ENCODE measurements around the gene CPNE4.
"Not testable (repeated sequence)": the region's sequence is repeated elsewhere in the genome, so short reads cannot be mapped to it uniquely, and the experiment has no call there.

Gene CPNE4

GRCh38 chr3:131901686-131902085 lies 133.1 kb downstream of the CPNE4 start:
- no peak for DNase-seq (ENCODE audit: low spot score in 2 of 2)
- no peaks in the 10 kb centered on the region for H3K9me3 Mint-ChIP-seq
- H3K4me3 Mint-ChIP-seq, result no peak overlapping the region
- no peaks in the 10 kb centered on the region for H3K36me3 Mint-ChIP-seq
- no peaks in the 10 kb centered on the region for H3K4me1 Mint-ChIP-seq
- no peak for ATAC-seq (ENCODE audit: low read depth)
- H3K27me3 Mint-ChIP-seq, result no peaks in the 10 kb centered on the region
- no peak overlapping the region for H3K27ac Mint-ChIP-seq

GRCh38 chr3:131900891-131901290 lies 133.9 kb downstream of the CPNE4 start:
- ATAC-seq (ENCODE audit: low read depth) (no peak), DNase-seq (ENCODE audit: low spot score in 2 of 2) (no peak)
- Mint-ChIP-seq H3K4me1 (no peaks in the 10 kb centered on the region), H3K36me3 (no peaks in the 10 kb centered on the region), H3K27ac (no peak overlapping the region), H3K27me3 (no peaks in the 10 kb centered on the region), H3K9me3 (no peaks in the 10 kb centered on the region), H3K4me3 (no peak overlapping the region)

GRCh38 chr3:131899021-131899420 lies 135.8 kb downstream of the CPNE4 start:
- Mint-ChIP-seq H3K27ac (no peak overlapping the region), H3K4me1 (no peaks in the 10 kb centered on the region), H3K27me3 (no peaks in the 10 kb centered on the region), H3K9me3 (no peaks in the 10 kb centered on the region), H3K4me3 (no peak overlapping the region), H3K36me3 (no peaks in the 10 kb centered on the region)
- DNase-seq (ENCODE audit: low spot score in 2 of 2) (no peak), ATAC-seq (ENCODE audit: low read depth) (no peak)

- no peak overlapping the region for H3K4me3 Mint-ChIP-seq
- no peak for DNase-seq (ENCODE audit: low spot score in 2 of 2)
- H3K9me3 Mint-ChIP-seq, result no peaks in the 10 kb centered on the region
- H3K4me1 Mint-ChIP-seq, result no peaks in the 10 kb centered on the region
- ATAC-seq (ENCODE audit: low read depth), result no peak
- no peak overlapping the region for H3K27ac Mint-ChIP-seq
- H3K27me3 Mint-ChIP-seq, result no peaks in the 10 kb centered on the region
- H3K36me3 Mint-ChIP-seq, result no peaks in the 10 kb centered on the region
These were observed 136.5 kb downstream of the CPNE4 start for GRCh38 chr3:131898346-131898745.

GRCh38 chr3:131896285-131896684 lies 138.5 kb downstream of the CPNE4 start:
- Mint-ChIP-seq H3K27ac (no peak overlapping the region), H3K4me1 (no peaks in the 10 kb centered on the region)
- no peak for ATAC-seq (ENCODE audit: low read depth)

GRCh38 chr3:131895766-131896165 lies 139.0 kb downstream of the CPNE4 start:
- H3K9me3 Mint-ChIP-seq, result peaks cover 1% of the 10 kb centered on the region
- H3K36me3 Mint-ChIP-seq, result no peaks in the 10 kb centered on the region
- H3K4me3 Mint-ChIP-seq, result no peak overlapping the region
- peaks cover 1% of the 10 kb centered on the region for H3K27me3 Mint-ChIP-seq
- no peak for DNase-seq (ENCODE audit: low spot score in 2 of 2)
- no peaks in the 10 kb centered on the region for H3K4me1 Mint-ChIP-seq
- H3K27ac Mint-ChIP-seq, result no peak overlapping the region
- no peak for ATAC-seq (ENCODE audit: low read depth)

More at GRCh38 chr3:131896285-131896684, 138.5 kb downstream of the CPNE4 start:
- Mint-ChIP-seq H3K9me3 (peaks cover 1% of the 10 kb centered on the region), H3K4me3 (no peak overlapping the region), H3K36me3 (no peaks in the 10 kb centered on the region), H3K27me3 (peaks cover 1% of the 10 kb centered on the region)
- DNase-seq (ENCODE audit: low spot score in 2 of 2), result no peak

- H3K36me3 Mint-ChIP-seq, result no peaks in the 10 kb centered on the region
- ATAC-seq (ENCODE audit: low read depth) (no peak), DNase-seq (ENCODE audit: low spot score in 2 of 2) (no peak)
- H3K27me3 Mint-ChIP-seq, result peaks cover 1% of the 10 kb centered on the region
- no peak overlapping the region for H3K27ac Mint-ChIP-seq
- H3K4me1 Mint-ChIP-seq, result no peaks in the 10 kb centered on the region
- H3K9me3 Mint-ChIP-seq, result peaks cover 1% of the 10 kb centered on the region
- H3K4me3 Mint-ChIP-seq, result no peak overlapping the region
These were observed 142.5 kb downstream of the CPNE4 start for GRCh38 chr3:131892331-131892730.

GRCh38 chr3:131885871-131886270 lies 148.9 kb downstream of the CPNE4 start:
- not testable (repeated sequence) for DNase-seq (ENCODE audit: low spot score in 2 of 2); H3K4me3 Mint-ChIP-seq; H3K9me3 Mint-ChIP-seq; H3K27me3 Mint-ChIP-seq; H3K36me3 Mint-ChIP-seq; ATAC-seq (ENCODE audit: low read depth); H3K27ac Mint-ChIP-seq; H3K4me1 Mint-ChIP-seq

GRCh38 chr3:131883711-131884407 lies 151.0 kb downstream of the CPNE4 start:
- Mint-ChIP-seq H3K27me3 (no peaks in the 10 kb centered on the region), H3K4me1 (no peaks in the 10 kb centered on the region), H3K36me3 (no peaks in the 10 kb centered on the region), H3K27ac (no peak overlapping the region), H3K4me3 (no peak overlapping the region), H3K9me3 (peaks cover 1% of the 10 kb centered on the region)
- no peak for DNase-seq (ENCODE audit: low spot score in 2 of 2)
- no peak for ATAC-seq (ENCODE audit: low read depth)

- H3K27ac Mint-ChIP-seq, result no peak overlapping the region
- no peak for ATAC-seq (ENCODE audit: low read depth)
- peaks cover 1% of the 10 kb centered on the region for H3K9me3 Mint-ChIP-seq
- H3K4me1 Mint-ChIP-seq, result no peaks in the 10 kb centered on the region
- no peaks in the 10 kb centered on the region for H3K36me3 Mint-ChIP-seq
- H3K4me3 Mint-ChIP-seq, result no peak overlapping the region
- DNase-seq (ENCODE audit: low spot score in 2 of 2), result no peak
- H3K27me3 Mint-ChIP-seq, result no peaks in the 10 kb centered on the region
These were observed 151.7 kb downstream of the CPNE4 start for GRCh38 chr3:131883086-131883485.

GRCh38 chr3:131881777-131882176 lies 153.0 kb downstream of the CPNE4 start:
- Mint-ChIP-seq H3K27ac (no peak overlapping the region), H3K4me1 (no peaks in the 10 kb centered on the region), H3K27me3 (no peaks in the 10 kb centered on the region), H3K4me3 (no peak overlapping the region), H3K36me3 (no peaks in the 10 kb centered on the region), H3K9me3 (no peaks in the 10 kb centered on the region)
- ATAC-seq (ENCODE audit: low read depth) (no peak), DNase-seq (ENCODE audit: low spot score in 2 of 2) (no peak)

- DNase-seq (ENCODE audit: low spot score in 2 of 2) (no peak), ATAC-seq (ENCODE audit: low read depth) (no peak)
- no peak overlapping the region for H3K27ac Mint-ChIP-seq
- H3K4me1 Mint-ChIP-seq, result no peaks in the 10 kb centered on the region
- no peaks in the 10 kb centered on the region for H3K36me3 Mint-ChIP-seq
- H3K9me3 Mint-ChIP-seq, result no peaks in the 10 kb centered on the region
- H3K4me3 Mint-ChIP-seq, result no peak overlapping the region
- no peaks in the 10 kb centered on the region for H3K27me3 Mint-ChIP-seq
These were observed 153.9 kb downstream of the CPNE4 start for GRCh38 chr3:131880948-131881347.

GRCh38 chr3:131868203-131868602 lies 166.6 kb downstream of the CPNE4 start:
- no peaks in the 10 kb centered on the region for H3K9me3 Mint-ChIP-seq
- H3K36me3 Mint-ChIP-seq, result no peaks in the 10 kb centered on the region
- DNase-seq (ENCODE audit: low spot score in 2 of 2), result no peak
- no peak for ATAC-seq (ENCODE audit: low read depth)
- H3K4me1 Mint-ChIP-seq, result no peaks in the 10 kb centered on the region
- no peak overlapping the region for H3K4me3 Mint-ChIP-seq
- peaks cover 5% of the 10 kb centered on the region for H3K27me3 Mint-ChIP-seq
- no peak overlapping the region for H3K27ac Mint-ChIP-seq

- no peaks in the 10 kb centered on the region for H3K4me1 Mint-ChIP-seq
- H3K9me3 Mint-ChIP-seq, result peaks cover 3% of the 10 kb centered on the region
- no peak overlapping the region for H3K27ac Mint-ChIP-seq
- H3K27me3 Mint-ChIP-seq, result no peaks in the 10 kb centered on the region
- H3K36me3 Mint-ChIP-seq, result no peaks in the 10 kb centered on the region
- ATAC-seq (ENCODE audit: low read depth) (no peak), DNase-seq (ENCODE audit: low spot score in 2 of 2) (no peak)
- H3K4me3 Mint-ChIP-seq, result no peak overlapping the region
These were observed 178.6 kb downstream of the CPNE4 start for GRCh38 chr3:131856171-131856570.

- Mint-ChIP-seq H3K9me3 (peaks cover 1% of the 10 kb centered on the region), H3K27me3 (no peaks in the 10 kb centered on the region)
These were observed 184.6 kb downstream of the CPNE4 start for GRCh38 chr3:131850223-131850622.

More at GRCh38 chr3:131850223-131850622, 184.6 kb downstream of the CPNE4 start:
- ATAC-seq (ENCODE audit: low read depth) (no peak), DNase-seq (ENCODE audit: low spot score in 2 of 2) (no peak)
- Mint-ChIP-seq H3K27ac (no peak overlapping the region), H3K4me3 (no peak overlapping the region), H3K36me3 (no peaks in the 10 kb centered on the region), H3K4me1 (no peaks in the 10 kb centered on the region)

All from memory B cell (primary cell).